HepG2 (cell line): ENCODE data around the gene CBFA2T2. TPM values are rescaled to one million over a fixed set of nuclear protein-coding genes. Genes with fewer than 3 reads are reported as not detected.

Experiments used
- AGO1 ChIP-seq: fragments of 200-400 bp; formaldehyde crosslinking; IDR thresholded peaks from 2 replicates; pipeline ENCODE4 v1.6.1; 2017; ENCODE audit warnings: mild to moderate bottlenecking, low read depth, low read length, moderate library complexity; ENCODE audit not compliant: poor library complexity, severe bottlenecking
- ATAD3A ChIP-seq: sonication (generic); formaldehyde crosslinking; IDR thresholded peaks from 2 replicates; pipeline ENCODE4 v1.4.0; 2020; ENCODE audit warnings: missing genetic modification reagents
- ATF7-NPFF ChIP-seq: sonication (generic); formaldehyde crosslinking; IDR thresholded peaks from 2 replicates; pipeline ENCODE4 v1.8.1; 2023; ENCODE audit warnings: mild to moderate bottlenecking, low read depth, missing genetic modification reagents, moderate library complexity
- CBX2 ChIP-seq, 2 experiments: fragments of 200-600 bp in 1 of 2; sonication (generic); formaldehyde crosslinking in 1 of 2; IDR thresholded peaks; 2 replicates each; pipeline versions ENCODE4 v1.7.0 to v1.8.1; 2018 to 2022; ENCODE audit warnings: low read depth in 2 of 2, low read length in 1 of 2, mild to moderate bottlenecking in 1 of 2, missing genetic modification reagents in 1 of 2
- GATAD1 ChIP-seq: IDR thresholded peaks from 2 replicates; pipeline ENCODE4 v1.6.1; 2016; ENCODE audit warnings: missing genetic modification reagents, missing compliant biosample characterization
- HCFC1 ChIP-seq: fragments of 150-350 bp; IDR thresholded peaks from 2 replicates; pipeline ENCODE4 v1.6.1; 2014; ENCODE audit warnings: low read depth, low read length
- HNRNPUL1 ChIP-seq: fragments of 200-400 bp; formaldehyde crosslinking; IDR thresholded peaks from 2 replicates; pipeline ENCODE4 v1.6.1; 2017; ENCODE audit warnings: low read depth, mild to moderate bottlenecking, low read length, moderate library complexity
- JDP2 ChIP-seq: sonication (generic); formaldehyde crosslinking; IDR thresholded peaks from 2 replicates; pipeline ENCODE4 v1.8.1; 2022; ENCODE audit warnings: missing genetic modification reagents, borderline replicate concordance
- KMT2A ChIP-seq: sonication (generic); formaldehyde crosslinking; IDR thresholded peaks from 2 replicates; pipeline ENCODE4 v1.4.0; 2020; ENCODE audit warnings: missing genetic modification reagents
- MTA1 ChIP-seq: sonication (generic); formaldehyde crosslinking; IDR thresholded peaks from 2 replicates; pipeline ENCODE4 v1.4.0; 2020; ENCODE audit warnings: missing genetic modification reagents, mild to moderate bottlenecking, borderline replicate concordance
- NFIC ChIP-seq: IDR thresholded peaks from 2 replicates; pipeline ENCODE4 v1.6.1; 2012; ENCODE audit warnings: mild to moderate bottlenecking, low read length, inconsistent platforms
- NR2C2 ChIP-seq: sonication (generic); formaldehyde crosslinking; IDR thresholded peaks from 2 replicates; pipeline ENCODE4 v1.4.0; 2020; ENCODE audit warnings: missing genetic modification reagents, mild to moderate bottlenecking, moderate library complexity, borderline replicate concordance
- POLR2G ChIP-seq: fragments of 200-400 bp; formaldehyde crosslinking; IDR thresholded peaks from 2 replicates; pipeline ENCODE4 v1.6.1; 2018; ENCODE audit warnings: mild to moderate bottlenecking, low read depth, low read length, moderate library complexity
- RBM22 ChIP-seq: fragments of 200-400 bp; formaldehyde crosslinking; optimal IDR thresholded peaks from 2 replicates; pipeline ENCODE3; 2017; ENCODE audit warnings: mild to moderate bottlenecking, low read length, moderate library complexity
- SALL1 ChIP-seq: sonication (generic); formaldehyde crosslinking; IDR thresholded peaks from 2 replicates; pipeline ENCODE4 v1.8.0; 2022; ENCODE audit warnings: mild to moderate bottlenecking, missing genetic modification reagents
- SCMH1 ChIP-seq: sonication (generic); formaldehyde crosslinking; IDR thresholded peaks from 2 replicates; pipeline ENCODE4 v1.9.0; 2021; ENCODE audit warnings: missing genetic modification reagents, mild to moderate bottlenecking, borderline replicate concordance
- SYNCRIP ChIP-seq: fragments of 200-400 bp; formaldehyde crosslinking; IDR thresholded peaks from 2 replicates; pipeline ENCODE4 v1.6.1; 2018; ENCODE audit warnings: mild to moderate bottlenecking, low read depth, low read length; ENCODE audit not compliant: insufficient read depth
- ZNF160 ChIP-seq: sonication (generic); formaldehyde crosslinking; IDR thresholded peaks from 2 replicates; pipeline ENCODE4 v1.8.0; 2022; ENCODE audit warnings: mild to moderate bottlenecking, inconsistent platforms, missing genetic modification reagents
- ZNF724P ChIP-seq: sonication (generic); formaldehyde crosslinking; IDR thresholded peaks from 2 replicates; pipeline ENCODE4 v1.8.0; 2022; ENCODE audit warnings: missing genetic modification reagents, borderline replicate concordance
- ZZZ3 ChIP-seq: sonication (generic); formaldehyde crosslinking; IDR thresholded peaks from 2 replicates; pipeline ENCODE4 v1.4.0; 2020; ENCODE audit warnings: missing genetic modification reagents, mild to moderate bottlenecking, borderline replicate concordance
- polyA plus RNA-seq, 8 experiments: library from polyadenylated mRNA; depleted of rRNA in 3 of 8; stranded (reverse) in 7 of 8; unstranded in 1 of 8; fragments of >200 nt; fragmentation: Illumina TruSeq in 4 of 8; extraction: Trizol in 4 of 8; gene quantifications; 2 replicates each; pipeline versions ENCODE4 v1.2.1 to v1.2.3, GENCODE V29; 2011 to 2016; ENCODE audit warnings: low read depth in 4 of 8, missing spikeins in 1 of 8, mixed read lengths in 1 of 8; ENCODE audit not compliant: insufficient read depth in 1 of 8
- total RNA-seq, 5 experiments: library from RNA; depleted of rRNA; stranded (reverse); fragments of >200 nt; fragmentation: Illumina TruSeq; extraction: Trizol; gene quantifications; 2 replicates each; pipeline ENCODE4 v1.2.3, GENCODE V29; 2016; ENCODE audit warnings: low read depth in 1 of 5
- TF ChIP-seq, protein P1 (sequence below): sonication (generic); formaldehyde crosslinking; IDR thresholded peaks from 2 replicates; pipeline ENCODE4 v1.5.0; 2020; ENCODE audit warnings: mild to moderate bottlenecking, missing genetic modification reagents, borderline replicate concordance
- TF ChIP-seq, protein P2 (sequence below): sonication (generic); formaldehyde crosslinking; IDR thresholded peaks from 2 replicates; pipeline ENCODE4 v1.4.0; 2020; ENCODE audit warnings: mild to moderate bottlenecking, missing genetic modification reagents

CBFA2T2 gene
- total and polyA plus RNA-seq, 2 of the 13 experiments (the other 11 are each of a cell fraction or from before 2014, with no cell fraction given): 6.3 to 21.2 TPM

DNA sequence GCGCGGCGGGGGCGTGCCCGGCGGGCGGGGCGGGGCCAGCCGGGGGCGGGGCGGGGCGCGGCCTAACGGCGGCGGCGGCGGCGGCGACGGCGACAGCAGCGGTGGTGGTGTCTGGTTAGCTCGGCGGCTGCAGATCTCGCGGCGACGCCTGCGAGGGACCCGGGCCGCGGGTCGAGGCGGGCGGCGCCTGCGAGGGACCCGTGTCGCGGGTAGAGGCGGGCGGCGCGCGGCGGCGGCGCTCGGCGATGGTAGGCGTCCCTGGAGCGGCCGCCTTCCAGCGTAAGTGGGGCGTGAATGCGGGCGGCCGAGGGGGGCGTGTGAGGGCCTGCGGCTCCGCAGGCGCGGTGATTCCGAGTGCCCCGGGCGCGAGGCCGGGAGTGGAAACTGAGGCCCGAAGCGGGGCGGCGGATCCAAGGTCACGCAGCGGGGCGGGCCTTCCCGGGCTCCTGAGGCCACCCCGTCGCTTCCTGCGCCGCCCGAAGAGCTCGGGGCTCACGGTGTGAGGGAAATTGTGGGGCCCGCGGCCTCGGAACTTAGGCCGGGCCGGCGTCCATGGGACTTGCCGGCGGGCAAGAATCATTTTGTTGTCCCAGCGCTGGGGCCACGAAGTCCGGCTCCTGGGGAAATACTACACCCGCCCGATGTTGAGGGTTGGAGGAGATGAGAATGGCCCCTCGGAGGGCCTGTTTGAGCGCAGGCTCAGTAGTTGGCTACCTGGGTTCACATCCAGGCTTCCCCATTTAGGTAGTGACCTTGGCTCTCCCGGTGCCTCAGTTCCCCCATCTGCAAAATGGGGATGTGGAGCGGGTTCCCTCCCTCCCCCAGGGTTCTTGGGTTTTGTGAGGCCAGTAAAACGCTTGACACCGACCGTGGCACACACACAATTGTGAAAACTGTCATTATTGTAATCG lies at the start of gene CBFA2T2 (continued):
- TF ChIP-seq, protein P1, sequence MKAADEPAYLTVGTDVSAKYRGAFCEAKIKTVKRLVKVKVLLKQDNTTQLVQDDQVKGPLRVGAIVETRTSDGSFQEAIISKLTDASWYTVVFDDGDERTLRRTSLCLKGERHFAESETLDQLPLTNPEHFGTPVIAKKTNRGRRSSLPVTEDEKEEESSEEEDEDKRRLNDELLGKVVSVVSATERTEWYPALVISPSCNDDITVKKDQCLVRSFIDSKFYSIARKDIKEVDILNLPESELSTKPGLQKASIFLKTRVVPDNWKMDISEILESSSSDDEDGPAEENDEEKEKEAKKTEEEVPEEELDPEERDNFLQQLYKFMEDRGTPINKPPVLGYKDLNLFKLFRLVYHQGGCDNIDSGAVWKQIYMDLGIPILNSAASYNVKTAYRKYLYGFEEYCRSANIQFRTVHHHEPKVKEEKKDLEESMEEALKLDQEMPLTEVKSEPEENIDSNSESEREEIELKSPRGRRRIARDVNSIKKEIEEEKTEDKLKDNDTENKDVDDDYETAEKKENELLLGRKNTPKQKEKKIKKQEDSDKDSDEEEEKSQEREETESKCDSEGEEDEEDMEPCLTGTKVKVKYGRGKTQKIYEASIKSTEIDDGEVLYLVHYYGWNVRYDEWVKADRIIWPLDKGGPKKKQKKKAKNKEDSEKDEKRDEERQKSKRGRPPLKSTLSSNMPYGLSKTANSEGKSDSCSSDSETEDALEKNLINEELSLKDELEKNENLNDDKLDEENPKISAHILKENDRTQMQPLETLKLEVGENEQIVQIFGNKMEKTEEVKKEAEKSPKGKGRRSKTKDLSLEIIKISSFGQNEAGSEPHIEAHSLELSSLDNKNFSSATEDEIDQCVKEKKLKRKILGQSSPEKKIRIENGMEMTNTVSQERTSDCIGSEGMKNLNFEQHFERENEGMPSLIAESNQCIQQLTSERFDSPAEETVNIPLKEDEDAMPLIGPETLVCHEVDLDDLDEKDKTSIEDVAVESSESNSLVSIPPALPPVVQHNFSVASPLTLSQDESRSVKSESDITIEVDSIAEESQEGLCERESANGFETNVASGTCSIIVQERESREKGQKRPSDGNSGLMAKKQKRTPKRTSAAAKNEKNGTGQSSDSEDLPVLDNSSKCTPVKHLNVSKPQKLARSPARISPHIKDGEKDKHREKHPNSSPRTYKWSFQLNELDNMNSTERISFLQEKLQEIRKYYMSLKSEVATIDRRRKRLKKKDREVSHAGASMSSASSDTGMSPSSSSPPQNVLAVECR: peak; percentile 79
- TF ChIP-seq JDP2 (CRISPR knock-in tag): no peak; the same call in 1 of the 2 replicates
- TF ChIP-seq HCFC1: no peak
- peak; percentile 56 for TF ChIP-seq NR2C2 (CRISPR knock-in tag)
- no peak; the same call in 1 of the 2 replicates for TF ChIP-seq NFIC
- TF ChIP-seq CBX2 (IDR thresholded peaks at IDR 0.05; ENCODE audit: low read depth, low read length): no peak
- TF ChIP-seq CBX2 (CRISPR knock-in tag; IDR thresholded peaks at IDR 0.05; ENCODE audit: low read depth): no peak
- no peak; the same call in 1 of the 2 replicates for TF ChIP-seq MTA1
- no peak; the same call in 1 of the 2 replicates for TF ChIP-seq ZNF160 (CRISPR knock-in tag)
- peak; percentile 87 for TF ChIP-seq ATF7-NPFF (CRISPR knock-in tag)
- no peak for TF ChIP-seq SCMH1 (CRISPR knock-in tag)
- no peak; the same call in 1 of the 2 replicates for TF ChIP-seq POLR2G
- no peak for TF ChIP-seq HNRNPUL1
- TF ChIP-seq RBM22: no peak
- peak; percentile 30 for TF ChIP-seq AGO1
- TF ChIP-seq ZZZ3 (CRISPR knock-in tag): no peak; the same call in 1 of the 2 replicates
- TF ChIP-seq SYNCRIP: no peak
- TF ChIP-seq GATAD1 (CRISPR knock-in tag): 0 out of 2 replicates have a peak, but pooled peaks have one; percentile 19
- no peak for TF ChIP-seq ATAD3A (CRISPR knock-in tag)
- TF ChIP-seq SALL1 (CRISPR knock-in tag): no peak; the same call in none of the 2 replicates
- TF ChIP-seq, protein P2, sequence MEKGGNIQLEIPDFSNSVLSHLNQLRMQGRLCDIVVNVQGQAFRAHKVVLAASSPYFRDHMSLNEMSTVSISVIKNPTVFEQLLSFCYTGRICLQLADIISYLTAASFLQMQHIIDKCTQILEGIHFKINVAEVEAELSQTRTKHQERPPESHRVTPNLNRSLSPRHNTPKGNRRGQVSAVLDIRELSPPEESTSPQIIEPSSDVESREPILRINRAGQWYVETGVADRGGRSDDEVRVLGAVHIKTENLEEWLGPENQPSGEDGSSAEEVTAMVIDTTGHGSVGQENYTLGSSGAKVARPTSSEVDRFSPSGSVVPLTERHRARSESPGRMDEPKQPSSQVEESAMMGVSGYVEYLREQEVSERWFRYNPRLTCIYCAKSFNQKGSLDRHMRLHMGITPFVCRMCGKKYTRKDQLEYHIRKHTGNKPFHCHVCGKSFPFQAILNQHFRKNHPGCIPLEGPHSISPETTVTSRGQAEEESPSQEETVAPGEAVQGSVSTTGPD (CRISPR knock-in tag): no peak
- peak; percentile 69 for TF ChIP-seq KMT2A (CRISPR knock-in tag)
- peak; percentile 58; the same call in 1 of the 2 replicates for TF ChIP-seq ZNF724P (CRISPR knock-in tag)
